ENCODE results near the gene CYP21A2.
"Not testable (repeated sequence)": the region's sequence is repeated elsewhere in the genome, so short reads cannot be mapped to it uniquely, and the experiment has no call there.

CYP21A2 gene

DNA sequence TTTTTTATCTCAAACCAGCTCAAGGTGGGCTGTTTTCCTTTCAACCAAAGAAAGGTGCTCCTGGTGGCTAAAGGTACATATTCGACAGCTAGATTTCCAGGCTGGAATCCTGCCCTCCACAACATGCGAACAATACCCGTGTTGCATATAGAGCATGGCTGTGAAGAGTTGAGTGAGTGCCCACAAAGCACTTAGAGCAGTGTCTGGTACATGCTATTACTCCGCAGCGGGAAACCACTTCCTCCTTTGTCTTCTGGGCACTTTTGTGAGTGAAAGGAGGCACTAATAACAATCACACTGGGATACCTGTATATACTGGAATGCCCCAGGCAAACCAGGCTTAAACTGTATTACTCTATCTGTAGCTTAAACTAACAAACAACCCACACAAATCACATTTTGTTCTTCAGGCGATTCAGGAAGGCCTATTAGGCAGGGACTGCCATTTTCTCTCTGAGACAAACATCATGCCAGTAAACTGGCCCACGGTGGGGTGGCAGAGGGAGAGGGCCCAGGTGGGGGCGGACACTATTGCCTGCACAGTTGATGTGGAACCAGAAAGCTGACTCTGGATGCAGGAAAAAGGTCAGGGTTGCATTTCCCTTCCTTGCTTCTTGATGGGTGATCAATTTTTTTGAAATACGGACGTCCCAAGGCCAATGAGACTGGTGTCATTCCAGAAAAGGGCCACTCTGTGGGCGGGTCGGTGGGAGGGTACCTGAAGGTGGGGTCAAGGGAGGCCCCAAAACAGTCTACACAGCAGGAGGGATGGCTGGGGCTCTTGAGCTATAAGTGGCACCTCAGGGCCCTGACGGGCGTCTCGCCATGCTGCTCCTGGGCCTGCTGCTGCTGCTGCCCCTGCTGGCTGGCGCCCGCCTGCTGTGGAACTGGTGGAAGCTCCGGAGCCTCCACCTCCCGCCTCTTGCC, at the start of gene CYP21A2:
Gene CYP21A2 (plus strand): TSS at position 818 of the 927 bp plus-strand sequence. CDS start 8 bp downstream, at position 826.
- in situ Hi-C loops (cut with HindIII; ENCODE audit: low sequenced_read_pairs); H3K4me3 ChIP-seq (ENCODE audit: low read depth, low read length); DNase-seq (ENCODE audit: low read depth): not testable (repeated sequence)

DNA sequence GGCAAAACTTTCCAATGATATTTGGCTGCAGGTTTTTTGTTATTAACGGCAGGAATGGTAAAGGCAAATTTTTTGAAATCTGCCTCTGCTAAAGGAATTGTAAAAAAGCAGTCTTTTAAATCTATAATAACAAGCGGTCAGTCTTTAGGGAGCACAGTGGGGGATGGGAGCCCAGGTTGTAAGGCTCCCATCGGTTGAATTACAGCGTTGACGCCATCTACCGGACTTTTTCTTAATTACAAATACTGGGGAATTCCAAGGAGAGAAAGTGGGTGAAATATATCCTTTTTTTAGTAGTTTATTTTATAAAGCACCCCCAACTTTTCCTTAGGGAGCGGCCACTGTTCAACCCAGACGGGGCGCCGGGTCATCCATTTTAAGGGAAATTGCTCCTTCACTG, 48.9 kb upstream of the CYP21A2 start:
- in situ Hi-C loops (cut with HindIII; ENCODE audit: low sequenced_read_pairs); H3K4me3 ChIP-seq (ENCODE audit: low read depth, low read length); DNase-seq (ENCODE audit: low read depth): not testable (repeated sequence)

DNA sequence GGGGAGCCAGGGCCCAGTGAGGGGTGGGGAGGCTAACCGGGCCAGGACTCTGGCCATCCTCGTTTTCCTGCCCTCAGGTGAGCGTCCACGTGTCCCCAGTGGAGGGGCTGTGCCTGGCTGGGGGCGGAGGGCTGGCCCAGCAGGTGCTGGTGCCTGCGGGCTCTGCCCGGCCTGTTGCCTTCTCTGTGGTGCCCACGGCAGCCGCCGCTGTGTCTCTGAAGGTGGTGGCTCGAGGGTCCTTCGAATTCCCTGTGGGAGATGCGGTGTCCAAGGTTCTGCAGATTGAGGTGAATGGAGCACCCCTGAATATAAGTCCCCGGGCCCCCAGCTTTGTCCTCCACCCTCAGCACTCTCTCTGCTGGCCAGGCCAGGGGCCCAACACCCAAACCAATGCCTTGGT, 43.8 kb upstream of the CYP21A2 start:
- DNase-seq (ENCODE audit: low read depth); in situ Hi-C loops (cut with HindIII; ENCODE audit: low sequenced_read_pairs); H3K4me3 ChIP-seq (ENCODE audit: low read depth, low read length): not testable (repeated sequence)

DNA sequence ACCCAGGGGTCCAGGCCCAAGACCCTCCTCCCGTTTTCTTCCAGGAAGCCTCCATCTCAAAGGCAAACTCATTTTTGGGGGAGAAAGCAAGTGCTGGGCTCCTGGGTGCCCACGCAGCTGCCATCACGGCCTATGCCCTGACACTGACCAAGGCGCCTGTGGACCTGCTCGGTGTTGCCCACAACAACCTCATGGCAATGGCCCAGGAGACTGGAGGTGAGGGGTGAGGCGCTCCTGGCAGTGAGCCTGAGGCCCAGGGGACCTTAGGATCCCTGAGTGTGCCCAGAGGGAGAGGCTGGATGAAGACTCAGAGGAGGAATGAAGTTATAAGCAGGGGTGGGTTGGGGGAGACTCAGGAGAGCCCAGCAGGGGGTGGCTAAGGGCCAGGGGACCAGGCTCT, 41.8 kb upstream of the CYP21A2 start:
- H3K4me3 ChIP-seq (ENCODE audit: low read depth, low read length); DNase-seq (ENCODE audit: low read depth); in situ Hi-C loops (cut with HindIII; ENCODE audit: low sequenced_read_pairs): not testable (repeated sequence)

DNA sequence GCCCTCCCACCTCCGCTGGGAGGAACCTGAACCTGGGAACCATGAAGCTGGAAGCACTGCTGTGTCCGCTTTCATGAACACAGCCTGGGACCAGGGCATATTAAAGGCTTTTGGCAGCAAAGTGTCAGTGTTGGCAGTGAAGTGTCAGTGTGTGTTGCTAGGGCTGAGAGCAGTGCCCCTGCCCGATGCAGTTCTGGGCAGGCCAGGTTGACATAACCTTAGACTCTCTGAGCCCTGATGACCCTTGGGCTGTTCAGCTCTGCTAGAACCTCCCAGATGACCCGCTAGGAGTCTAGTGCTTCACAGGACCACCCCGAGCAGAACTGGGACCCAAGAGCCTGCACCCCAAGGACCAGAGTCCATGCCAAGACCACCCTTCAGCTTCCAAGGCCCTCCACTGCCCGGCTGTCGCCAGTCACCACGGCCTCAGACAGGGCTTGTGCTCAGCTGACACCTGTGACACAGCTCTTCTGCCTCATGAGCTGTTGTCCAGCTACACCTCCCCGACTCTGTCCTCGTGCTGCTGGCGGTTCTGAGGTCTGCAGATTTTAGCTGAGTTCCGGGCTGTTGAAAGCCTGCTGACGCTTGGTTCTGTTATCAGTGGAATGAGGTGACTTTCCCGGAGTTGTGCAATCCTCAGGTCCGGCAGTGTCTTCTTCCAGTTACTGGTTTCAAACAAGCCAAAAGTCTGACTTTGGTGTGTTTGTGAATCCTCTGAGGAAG, 35.5 kb upstream of the CYP21A2 start:
- in situ Hi-C loops (cut with HindIII; ENCODE audit: low sequenced_read_pairs); H3K4me3 ChIP-seq (ENCODE audit: low read depth, low read length); DNase-seq (ENCODE audit: low read depth): not testable (repeated sequence)

DNA sequence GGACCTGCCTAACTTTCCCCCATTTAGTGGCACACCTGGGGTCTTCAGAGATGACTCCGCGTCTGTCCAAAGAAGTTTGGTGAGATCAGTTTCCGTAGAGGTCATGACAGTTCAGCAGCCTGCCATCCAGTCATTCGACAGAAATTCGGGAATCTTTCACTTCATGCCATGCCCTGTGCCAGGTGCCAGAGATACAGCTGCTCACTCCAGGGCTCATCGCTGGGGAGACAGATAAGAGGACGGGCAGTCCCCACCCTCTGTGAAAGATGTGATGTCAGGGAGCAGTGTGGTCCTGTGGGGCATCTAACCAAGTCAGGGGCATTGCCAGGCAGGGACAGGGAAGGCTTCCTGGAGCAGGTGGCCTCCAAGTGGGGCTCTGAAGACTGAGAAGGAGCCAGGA, 34.9 kb upstream of the CYP21A2 start:
- in situ Hi-C loops (cut with HindIII; ENCODE audit: low sequenced_read_pairs); DNase-seq (ENCODE audit: low read depth); H3K4me3 ChIP-seq (ENCODE audit: low read depth, low read length): not testable (repeated sequence)

DNA sequence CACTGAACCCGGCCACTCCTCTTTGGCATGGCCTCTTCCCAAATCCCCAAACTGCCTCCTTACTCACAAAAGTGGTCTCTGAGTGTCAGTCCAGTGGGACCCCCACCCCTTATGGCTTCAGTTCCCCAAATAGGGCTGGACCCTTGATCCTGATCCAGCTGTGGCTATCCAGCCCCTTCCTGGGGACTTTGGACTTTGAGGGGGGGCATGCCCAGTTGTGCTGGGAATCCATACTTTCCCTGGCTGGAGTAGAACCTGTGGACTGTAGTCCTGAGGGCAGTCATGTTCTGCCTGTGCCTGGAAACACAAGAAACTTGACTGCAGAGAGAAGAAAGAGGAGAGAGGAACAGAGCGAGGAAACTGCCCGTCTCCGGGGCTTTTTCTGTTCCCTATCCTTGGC, 33.8 kb upstream of the CYP21A2 start:
- H3K4me3 ChIP-seq (ENCODE audit: low read depth, low read length); DNase-seq (ENCODE audit: low read depth); in situ Hi-C loops (cut with HindIII; ENCODE audit: low sequenced_read_pairs): not testable (repeated sequence)

DNA sequence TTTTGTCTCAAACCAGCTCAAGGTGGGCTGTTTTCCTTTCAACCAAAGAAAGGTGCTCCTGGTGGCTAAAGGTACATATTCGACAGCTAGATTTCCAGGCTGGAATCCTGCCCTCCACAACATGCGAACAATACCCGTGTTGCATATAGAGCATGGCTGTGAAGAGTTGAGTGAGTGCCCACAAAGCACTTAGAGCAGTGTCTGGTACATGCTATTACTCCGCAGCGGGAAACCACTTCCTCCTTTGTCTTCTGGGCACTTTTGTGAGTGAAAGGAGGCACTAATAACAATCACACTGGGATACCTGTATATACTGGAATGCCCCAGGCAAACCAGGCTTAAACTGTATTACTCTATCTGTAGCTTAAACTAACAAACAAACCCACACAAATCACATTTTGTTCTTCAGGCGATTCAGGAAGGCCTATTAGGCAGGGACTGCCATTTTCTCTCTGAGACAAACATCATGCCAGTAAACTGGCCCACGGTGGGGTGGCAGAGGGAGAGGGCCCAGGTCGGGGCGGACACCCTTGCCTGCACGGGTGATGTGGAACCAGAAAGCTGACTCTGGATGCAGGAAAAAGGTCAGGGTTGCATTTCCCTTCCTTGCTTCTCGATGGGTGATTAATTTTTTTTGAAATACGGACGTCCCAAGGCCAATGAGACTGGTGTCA, 33.2 kb upstream of the CYP21A2 start:
- DNase-seq (ENCODE audit: low read depth); H3K4me3 ChIP-seq (ENCODE audit: low read depth, low read length); in situ Hi-C loops (cut with HindIII; ENCODE audit: low sequenced_read_pairs): not testable (repeated sequence)

DNA sequence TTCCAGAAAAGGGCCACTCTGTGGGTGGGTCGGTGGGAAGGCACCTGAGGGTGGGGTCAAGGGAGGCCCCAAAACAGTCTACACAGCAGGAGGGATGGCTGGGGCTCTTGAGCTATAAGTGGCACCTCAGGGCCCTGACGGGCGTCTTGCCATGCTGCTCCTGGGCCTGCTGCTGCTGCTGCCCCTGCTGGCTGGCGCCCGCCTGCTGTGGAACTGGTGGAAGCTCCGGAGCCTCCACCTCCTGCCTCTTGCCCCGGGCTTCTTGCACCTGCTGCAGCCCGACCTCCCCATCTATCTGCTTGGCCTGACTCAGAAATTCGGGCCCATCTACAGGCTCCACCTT, 32.7 kb upstream of the CYP21A2 start:
- DNase-seq (ENCODE audit: low read depth); in situ Hi-C loops (cut with HindIII; ENCODE audit: low sequenced_read_pairs); H3K4me3 ChIP-seq (ENCODE audit: low read depth, low read length): not testable (repeated sequence)

DNA sequence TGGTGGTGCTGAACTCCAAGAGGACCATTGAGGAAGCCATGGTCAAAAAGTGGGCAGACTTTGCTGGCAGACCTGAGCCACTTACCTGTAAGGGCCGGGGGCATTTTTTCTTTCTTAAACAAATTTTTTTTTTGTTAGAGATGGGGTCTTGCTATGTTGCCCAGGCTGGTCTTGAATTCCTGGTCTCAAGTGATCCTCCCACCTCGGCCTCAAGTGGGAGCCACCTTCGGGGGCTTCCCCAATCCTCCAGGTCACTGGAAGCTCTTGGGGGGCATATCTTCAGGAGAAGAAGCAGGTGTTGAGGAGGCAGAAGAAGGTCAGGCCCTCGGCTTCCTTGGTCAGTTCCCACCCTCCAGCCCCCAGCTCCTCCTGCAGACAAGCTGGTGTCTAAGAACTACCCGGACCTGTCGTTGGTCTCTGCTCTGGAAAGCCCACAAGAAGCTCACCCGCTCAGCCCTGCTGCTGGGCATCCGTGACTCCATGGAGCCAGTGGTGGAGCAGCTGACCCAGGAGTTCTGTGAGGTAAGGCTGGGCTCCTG, 32.2 kb upstream of the CYP21A2 start:
- H3K4me3 ChIP-seq (ENCODE audit: low read depth, low read length); in situ Hi-C loops (cut with HindIII; ENCODE audit: low sequenced_read_pairs); DNase-seq (ENCODE audit: low read depth): not testable (repeated sequence)

DNA sequence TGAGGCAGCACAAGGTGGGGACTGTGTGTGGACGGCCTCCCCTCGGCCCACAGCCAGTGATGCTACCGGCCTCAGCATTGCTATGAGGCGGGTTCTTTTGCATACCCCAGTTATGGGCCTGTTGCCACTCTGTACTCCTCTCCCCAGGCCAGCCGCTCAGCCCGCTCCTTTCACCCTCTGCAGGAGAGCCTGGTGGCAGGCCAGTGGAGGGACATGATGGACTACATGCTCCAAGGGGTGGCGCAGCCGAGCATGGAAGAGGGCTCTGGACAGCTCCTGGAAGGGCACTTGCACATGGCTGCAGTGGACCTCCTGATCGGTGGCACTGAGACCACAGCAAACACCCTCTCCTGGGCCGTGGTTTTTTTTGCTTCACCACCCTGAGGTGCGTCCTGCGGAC, 31.1 kb upstream of the CYP21A2 start:
- in situ Hi-C loops (cut with HindIII; ENCODE audit: low sequenced_read_pairs); DNase-seq (ENCODE audit: low read depth); H3K4me3 ChIP-seq (ENCODE audit: low read depth, low read length): not testable (repeated sequence)

DNA sequence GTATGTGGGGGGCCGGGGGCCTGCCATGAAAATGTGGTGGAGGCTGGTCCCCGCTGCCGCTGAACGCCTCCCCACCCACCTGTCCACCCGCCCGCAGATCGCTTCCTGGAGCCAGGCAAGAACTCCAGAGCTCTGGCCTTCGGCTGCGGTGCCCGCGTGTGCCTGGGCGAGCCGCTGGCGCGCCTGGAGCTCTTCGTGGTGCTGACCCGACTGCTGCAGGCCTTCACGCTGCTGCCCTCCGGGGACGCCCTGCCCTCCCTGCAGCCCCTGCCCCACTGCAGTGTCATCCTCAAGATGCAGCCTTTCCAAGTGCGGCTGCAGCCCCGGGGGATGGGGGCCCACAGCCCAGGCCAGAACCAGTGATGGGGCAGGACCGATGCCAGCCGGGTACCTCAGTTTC, 30.2 kb upstream of the CYP21A2 start:
- in situ Hi-C loops (cut with HindIII; ENCODE audit: low sequenced_read_pairs); H3K4me3 ChIP-seq (ENCODE audit: low read depth, low read length); DNase-seq (ENCODE audit: low read depth): not testable (repeated sequence)

DNA sequence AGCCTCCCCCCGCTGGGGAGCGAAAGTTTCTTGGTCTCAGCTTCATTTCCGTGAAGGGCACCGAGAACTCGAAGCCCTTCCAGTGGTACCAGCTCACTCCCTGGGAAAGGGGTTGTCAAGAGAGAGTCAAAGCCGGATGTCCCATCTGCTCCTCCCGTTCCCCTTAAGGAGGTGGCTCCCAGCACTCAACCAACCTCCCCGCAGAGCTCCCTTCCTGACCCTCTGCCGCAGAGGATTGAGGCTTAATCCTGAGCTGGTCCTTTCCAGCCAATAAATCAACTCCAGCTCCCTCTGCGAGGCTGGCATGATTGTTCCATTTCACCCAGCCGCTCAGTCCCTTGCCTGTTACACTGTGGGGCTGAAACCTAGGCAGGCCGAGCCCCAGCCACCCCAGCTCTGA, 29.6 kb upstream of the CYP21A2 start:
- in situ Hi-C loops (cut with HindIII; ENCODE audit: low sequenced_read_pairs); H3K4me3 ChIP-seq (ENCODE audit: low read depth, low read length); DNase-seq (ENCODE audit: low read depth): not testable (repeated sequence)

DNA sequence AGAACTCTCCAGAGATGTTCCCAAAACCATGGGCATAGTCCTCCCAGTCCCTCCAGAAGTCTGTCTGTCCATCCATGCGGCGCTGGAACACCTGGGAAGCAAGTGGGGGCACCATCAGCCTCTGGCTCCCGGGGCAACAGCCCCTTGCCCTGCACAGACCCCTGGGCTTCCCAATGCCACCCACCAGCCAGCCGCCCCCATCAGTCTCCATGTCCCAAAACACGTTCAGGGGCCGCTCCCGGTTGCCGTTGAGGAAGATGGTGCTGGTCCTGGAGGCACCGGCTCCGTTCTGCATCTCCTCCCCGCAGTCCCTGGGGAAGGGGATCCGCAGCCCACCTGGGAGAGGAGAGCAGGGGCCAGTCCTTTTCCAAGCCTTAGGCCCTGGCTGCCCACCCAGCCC, 28.7 kb upstream of the CYP21A2 start:
- DNase-seq (ENCODE audit: low read depth); in situ Hi-C loops (cut with HindIII; ENCODE audit: low sequenced_read_pairs): not testable (repeated sequence)

DNA sequence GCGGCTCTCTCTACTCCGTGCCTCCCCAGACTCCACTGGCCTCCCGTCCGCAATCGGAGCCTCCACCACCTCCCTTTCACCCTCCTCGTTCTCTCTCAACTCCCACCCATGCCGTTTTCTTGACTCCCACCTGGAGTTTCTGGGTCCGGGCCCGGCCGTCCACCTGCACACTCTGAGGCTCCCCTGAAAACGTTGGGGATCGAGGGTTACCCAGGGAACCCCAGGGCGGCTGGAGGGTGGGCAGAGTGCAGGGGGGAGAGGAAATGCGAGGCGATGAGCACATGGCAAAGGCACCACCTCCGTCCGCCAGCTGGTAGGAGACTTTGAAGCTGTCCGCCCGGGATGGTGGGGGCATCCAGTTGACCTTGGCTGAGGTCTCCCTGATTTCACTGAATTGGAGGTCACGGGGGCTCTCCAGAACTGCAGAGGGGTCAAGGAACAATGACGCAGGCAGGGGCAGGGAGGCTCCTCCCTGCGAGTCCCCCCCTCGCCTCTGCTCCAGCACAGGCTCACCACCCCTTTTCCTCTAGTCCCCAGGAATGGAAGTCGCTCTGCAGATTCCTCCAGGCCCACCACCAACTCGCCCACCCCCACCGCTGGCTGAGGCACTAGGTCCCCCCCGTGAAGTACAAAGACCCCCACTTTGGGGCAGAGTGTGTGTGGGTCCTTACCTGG, 27.2 kb upstream of the CYP21A2 start:
- in situ Hi-C loops (cut with HindIII; ENCODE audit: low sequenced_read_pairs); DNase-seq (ENCODE audit: low read depth); H3K4me3 ChIP-seq (ENCODE audit: low read depth, low read length): not testable (repeated sequence)

More for the DNA sequence above, 28.7 kb upstream of the CYP21A2 start:
- H3K4me3 ChIP-seq (ENCODE audit: low read depth, low read length): not testable (repeated sequence)

DNA sequence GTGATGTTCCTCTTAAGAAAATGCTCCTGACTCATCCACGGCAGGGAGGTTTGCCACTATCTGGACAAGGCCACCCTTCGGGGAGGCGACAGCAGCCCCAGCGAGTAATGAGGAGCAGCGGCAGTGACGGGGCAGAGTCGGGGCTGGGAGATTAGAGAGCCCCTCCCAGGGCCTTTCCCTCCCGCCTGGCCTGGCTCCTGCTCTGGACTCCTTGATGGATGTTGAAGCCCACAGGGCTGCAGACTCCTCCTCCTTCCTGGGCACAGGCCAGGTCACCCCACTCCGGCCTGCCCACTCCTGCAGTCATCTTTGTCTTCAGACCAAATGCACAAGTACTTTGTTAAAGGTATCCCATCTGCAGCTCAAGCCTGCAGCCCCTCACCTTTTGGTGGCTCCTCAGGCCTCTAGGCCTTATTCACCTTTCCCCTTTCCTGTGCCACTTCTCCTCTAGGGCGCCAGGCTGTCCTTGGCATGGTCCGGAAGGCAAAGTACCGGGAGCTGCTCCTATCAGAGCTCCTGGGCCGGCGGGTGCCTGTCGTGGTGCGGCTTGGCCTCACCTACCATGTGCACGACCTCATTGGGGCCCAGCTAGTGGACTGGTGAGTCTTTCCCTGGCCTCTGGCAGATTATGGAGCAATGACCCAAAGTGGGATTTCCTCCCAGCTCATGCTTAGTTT, 25.1 kb upstream of the CYP21A2 start:
- H3K4me3 ChIP-seq (ENCODE audit: low read depth, low read length); DNase-seq (ENCODE audit: low read depth); in situ Hi-C loops (cut with HindIII; ENCODE audit: low sequenced_read_pairs): not testable (repeated sequence)

All from astrocyte of the cerebellum (primary cell).